GM21576 (cell line): ENCODE data around the gene PHLDB3.

Experiments
- ATAC-seq: cut with Tn5 transposase; IDR thresholded peaks from one replicate; pipeline ENCODE4 v1.9.1; 2021; ENCODE audit warnings: mild to moderate bottlenecking, moderate library complexity; ENCODE audit not compliant: unreplicated experiment

The PHLDB3 gene

DNA sequence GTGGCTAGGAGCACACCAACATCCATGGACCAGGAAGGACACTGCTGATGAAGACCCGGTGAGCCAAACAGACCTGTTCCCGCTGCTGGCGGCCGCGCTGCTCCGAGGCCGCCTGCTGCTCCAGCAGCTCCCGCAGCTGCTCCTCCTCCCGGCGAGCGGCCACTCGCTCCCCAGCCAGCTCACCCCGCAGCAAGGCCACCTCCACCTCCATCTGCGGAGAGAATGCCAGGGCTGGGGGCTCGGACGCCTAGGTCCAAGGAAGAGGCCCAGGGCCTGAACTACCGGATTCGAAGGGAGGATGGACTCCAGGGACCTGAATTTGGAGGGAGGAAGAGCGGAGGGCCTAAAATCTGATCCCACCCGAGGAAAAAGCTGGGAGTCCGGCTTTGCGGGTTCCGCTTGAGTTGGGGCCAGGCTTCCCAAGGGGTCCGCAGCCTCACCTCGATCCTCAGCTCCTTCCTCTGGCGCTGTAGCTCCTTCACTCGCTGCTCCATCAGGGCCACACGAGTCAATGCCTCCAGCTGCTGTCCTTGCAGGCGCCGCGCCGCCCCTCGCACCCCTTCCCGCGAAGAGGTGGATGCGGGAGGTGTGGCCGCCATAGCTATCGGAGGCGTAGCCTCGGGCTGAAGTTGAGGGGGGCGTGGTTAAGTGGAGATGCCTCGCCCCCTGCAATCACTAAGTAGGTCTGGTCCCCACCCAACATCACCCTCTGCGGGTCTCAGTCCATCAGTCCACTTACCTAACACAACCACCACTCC lies 2.7 kb downstream of the PHLDB3 start:
- ATAC-seq = no peak

DNA sequence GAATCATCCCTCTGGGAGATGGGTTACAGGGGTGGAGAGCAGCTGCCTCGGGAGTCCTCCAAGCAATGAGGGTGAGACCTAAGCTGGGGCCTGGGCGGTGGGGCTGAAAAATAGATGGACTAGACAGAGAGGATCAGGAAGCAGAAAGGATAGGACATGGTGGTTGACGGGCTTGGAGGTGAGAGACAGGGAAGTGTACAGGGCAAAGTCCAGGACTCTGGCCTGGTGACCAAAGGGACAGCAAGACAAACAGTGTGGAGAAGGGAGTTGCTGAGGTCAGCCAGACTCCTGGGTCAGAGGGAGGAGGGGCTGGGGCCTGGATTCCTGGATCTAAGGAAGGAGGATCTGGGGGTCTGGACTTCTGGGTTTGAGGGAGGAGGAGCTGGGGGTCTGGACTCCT lies 5.5 kb downstream of the PHLDB3 start:
- no peak for ATAC-seq

DNA sequence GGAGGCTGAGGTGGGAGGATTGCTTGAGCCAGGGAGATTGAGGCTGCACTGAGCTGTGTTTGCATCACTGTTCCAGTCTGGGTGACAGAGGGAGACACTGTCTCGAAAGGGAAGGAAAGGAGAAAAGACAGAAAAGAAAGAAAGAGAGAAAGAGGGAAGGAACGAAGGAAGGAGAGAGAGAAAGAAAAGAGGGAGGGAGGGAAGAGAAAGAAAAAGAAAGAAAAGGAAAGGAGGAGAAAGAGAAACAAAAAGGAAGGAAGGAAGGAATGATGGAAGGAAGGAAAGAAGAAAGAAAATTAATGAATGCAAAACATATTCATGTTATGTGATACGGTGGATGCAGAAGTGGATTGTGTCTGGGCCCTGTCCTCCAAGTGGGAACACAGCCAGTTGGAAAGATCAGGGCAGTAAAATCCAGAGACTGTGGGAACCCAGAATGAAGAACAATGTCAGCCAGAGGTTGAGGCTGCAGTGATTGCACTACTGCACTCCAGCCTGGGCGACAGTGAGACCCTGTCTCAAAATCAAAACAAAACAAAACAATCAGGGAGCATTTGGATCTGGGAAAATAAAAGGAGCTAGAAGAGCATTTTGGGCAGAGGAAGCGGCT lies 6.2 kb downstream of the PHLDB3 start:
- no peak for ATAC-seq

DNA sequence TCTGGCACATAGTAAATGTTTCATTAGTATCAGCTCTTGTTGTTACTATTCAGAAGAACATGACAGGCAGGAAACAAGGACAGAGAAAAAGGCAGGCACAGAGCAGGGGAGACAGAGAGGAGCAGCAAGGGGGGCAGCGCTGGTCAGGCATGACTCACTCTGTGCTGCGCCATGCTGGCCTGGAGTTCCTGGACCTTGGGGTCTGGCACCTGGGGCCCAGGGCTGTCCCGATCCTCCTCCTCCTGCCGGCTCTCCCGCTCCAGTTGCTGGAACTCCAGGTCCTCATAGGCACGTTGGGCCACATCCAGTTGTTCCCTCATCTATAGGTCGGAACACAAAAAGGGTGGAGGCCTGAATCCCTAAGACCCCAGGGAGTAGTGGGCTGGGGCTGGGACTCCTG lies 7.6 kb downstream of the PHLDB3 start:
- ATAC-seq = no peak

DNA sequence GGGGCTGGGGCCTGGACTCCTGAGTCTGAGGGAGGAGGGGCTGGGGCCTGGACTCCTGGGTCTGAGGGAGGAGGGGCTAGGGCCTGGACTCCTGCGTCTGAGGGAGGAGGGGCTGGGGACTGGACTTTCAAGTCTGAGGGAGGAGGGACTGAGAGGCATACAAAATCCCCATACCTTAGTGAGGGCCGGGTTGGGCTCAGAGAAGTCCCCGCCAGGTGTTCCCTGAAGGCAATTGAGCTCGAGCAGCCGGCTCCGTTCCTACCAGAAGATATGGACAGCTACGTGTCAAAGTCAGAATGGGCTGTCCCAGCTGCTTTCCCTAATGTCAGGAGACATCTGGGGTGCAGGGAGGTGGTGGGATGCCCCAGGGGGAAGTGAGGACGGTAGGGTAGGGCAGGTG lies 9.5 kb downstream of the PHLDB3 start:
- ATAC-seq = no peak

DNA sequence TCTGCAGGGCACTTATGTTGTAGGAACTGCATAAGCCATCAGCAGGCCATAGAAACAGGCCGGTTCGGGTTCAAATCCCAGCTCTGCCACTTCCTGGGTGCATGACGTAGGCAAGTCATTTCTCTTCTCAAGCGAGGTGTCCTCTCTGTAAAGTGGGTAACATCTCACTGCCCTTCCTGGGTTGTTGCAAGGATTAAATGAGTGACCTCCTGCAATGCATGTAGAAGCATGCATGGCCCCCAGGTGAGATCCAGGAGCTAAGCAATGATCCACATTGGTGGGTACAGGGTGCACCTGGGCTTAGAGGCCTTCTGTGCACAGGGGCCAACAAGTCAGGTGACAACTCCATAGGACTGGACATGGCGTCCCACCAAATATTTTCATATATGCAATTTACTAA lies 13.8 kb downstream of the PHLDB3 start:
- no peak for ATAC-seq

DNA sequence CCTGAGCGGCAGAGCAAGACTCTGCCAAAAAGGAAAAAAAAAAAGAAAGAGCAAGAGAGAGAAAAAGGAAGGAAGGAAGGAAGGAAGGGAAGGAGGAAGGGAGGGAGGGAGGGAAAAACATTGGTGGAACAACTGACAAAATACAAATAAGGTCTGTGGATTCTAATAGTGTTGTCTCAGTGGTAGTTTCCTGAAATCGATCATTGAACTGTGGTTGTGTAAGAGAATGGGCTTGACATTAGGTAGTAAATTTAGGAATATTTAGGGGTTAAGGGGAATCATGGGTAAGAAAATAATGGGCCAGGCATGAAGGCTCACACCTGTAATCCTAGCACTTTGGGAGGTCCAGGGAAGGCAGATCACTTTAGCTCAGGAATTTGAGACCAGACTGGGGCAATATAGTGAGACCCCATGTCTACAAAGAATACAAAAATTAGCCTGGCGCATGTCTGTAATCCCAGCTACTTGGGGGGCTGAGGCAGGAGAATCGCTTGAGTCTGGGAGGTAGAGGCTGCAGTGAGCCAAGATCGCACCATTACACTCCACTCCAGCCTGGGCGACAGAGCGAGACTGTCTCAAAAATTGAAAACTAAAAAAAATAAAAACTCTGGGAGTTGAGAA lies 14.5 kb downstream of the PHLDB3 start:
- no peak for ATAC-seq

DNA sequence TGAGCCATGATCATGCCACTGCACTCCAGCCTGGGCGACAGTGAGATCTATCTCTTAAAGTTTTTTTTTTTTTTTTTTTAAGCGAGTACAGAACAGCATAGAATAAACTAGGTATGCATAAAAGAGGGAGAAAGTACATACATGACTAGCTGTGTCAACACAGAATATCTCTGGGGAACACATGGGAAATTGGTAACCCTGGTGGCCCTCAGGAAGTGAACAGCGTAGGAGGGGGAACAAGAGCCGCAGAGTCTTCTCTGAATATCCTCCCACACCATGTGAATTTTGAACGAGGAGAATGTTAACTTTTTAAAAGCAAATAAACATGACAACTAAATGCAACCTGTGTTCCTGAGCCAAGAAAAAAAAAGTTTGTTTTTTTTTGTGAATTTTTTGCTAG lies 15.2 kb downstream of the PHLDB3 start:
- no peak for ATAC-seq

DNA sequence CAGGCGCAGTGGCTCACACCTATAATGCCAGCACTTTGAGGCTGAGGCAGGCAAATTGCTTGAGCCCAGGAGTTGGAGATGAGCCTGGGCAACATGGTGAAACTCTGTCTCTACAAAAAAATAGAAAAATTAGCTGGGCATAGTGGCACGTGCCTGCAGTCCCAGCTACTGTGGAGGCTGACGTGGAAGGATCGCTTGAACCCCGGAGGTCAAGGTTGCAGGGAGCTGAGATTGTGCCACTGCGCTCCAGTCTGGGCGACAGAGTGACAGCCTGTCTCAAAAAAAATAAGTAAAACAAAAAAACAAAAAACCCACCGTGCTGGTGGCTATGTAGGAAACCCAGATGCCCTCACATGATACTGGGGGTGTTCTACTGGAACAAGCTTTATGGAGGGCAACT lies 16.4 kb downstream of the PHLDB3 start:
- ATAC-seq = no peak

DNA sequence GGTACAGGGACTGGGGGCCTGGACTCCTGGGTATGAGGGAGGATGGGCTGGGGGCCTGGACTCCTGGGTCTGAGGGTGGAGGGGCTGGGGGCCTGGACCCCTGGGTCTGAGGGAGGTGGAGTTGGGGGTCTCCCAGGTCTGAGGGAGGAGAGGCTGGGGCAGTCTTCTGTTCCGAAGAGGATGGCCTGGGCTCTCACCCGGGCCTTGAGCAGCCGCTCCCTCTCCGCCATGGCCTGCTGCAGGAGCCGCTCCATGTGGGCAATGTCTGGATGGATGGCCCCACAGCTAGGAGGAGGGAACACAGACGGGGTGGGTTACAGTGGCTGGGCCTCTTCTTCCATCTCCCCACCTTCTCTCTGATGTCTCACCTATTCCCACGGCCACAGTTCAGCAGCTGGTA lies 18.1 kb downstream of the PHLDB3 start:
- no peak for ATAC-seq

DNA sequence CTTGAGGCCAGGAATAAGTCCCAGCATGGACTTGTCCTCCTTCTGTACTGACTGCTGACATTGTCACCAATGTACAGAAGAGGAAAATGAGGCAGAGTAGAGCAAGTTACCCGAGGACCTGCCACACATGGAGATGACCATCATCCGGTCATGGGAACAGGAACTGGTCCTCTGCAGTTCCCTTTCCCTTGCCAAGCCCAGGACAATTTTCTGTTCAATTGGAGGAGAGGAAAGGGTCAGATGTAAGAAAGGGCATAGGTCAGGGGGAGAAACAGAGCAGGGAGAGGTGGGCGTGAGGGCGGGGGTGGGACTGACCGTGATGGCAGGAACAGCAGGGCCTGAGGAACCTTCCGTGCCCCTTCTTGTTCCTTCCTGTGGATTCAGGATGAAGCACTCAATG lies 18.6 kb downstream of the PHLDB3 start:
- ATAC-seq = no peak

DNA sequence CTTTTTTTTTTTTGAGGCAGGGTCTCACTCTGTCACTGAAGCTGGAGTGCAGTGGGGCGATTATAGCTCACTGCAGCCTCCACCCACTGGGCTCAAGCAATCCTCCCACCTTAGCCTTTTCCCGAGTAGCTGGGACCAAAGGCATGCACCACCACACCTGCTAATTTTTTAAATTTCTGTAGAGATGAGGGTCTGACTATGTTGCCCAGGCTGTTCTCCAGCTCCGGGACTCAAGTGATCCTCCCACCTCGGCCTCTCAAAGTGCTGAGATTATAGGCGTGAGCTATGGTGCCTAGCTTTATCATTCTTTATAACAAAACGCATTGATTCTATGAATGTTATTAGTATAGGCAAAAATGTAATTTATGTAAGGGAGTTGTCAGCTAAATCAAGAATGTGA lies 21.3 kb downstream of the PHLDB3 start:
- ATAC-seq = no peak

DNA sequence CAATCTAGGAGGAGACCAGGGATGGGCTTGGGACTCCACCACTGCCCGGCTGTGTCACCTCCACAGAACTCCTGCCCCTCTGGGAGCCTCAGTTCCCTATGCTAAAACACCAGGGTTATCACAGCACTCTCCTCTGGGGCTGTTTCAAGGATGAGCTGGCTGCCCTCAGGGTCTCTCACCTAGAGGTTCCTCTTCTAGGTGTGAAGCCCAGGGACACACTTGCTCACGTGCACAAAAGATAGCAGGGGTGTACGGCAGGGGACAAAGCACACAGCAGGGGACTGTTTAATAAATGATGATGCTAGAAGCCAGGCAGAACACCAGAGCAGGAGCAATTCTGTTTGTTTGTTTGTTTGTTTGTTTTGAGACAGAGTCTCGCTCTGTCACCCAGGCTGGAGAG lies 22.4 kb downstream of the PHLDB3 start:
- ATAC-seq = no peak

DNA sequence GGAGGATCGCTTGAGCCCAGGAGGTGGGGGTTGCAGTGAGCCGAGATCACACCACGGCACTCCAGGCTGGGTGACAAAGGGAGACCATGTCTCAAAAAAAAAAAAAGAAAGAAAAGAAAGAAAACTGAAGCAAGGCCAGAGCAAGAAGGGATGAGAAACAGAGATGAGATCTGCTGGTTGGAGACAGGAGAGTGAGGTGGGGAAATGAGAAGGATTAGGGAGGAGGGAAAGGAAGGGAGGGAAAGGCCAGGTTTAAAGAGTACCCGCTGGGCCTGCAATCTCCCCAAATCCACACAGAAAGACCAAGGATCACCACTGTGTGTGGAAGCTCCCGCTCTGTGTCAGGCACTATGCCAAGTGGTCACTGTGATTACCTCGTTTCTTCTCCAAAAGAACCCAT lies 22.8 kb downstream of the PHLDB3 start:
- ATAC-seq = no peak

DNA sequence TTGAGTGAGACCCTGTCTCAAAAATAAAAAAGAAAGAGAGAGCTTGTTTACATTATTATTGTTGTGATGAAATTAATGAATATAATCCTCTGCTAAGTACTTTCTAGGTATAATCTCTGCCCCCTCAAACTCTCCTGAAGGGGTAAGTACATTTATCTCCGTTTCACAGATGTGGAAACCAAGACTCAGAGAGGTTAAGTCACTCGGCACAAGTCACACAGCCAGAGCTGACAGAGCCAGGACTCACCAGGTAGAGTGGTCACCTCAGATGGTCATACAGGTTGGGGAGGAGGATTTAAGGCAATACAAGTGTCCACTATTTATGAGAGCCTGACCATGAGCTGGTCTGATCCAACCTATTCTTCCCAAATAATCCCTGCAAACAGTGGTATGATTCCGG lies 24.0 kb downstream of the PHLDB3 start:
- ATAC-seq = no peak

DNA sequence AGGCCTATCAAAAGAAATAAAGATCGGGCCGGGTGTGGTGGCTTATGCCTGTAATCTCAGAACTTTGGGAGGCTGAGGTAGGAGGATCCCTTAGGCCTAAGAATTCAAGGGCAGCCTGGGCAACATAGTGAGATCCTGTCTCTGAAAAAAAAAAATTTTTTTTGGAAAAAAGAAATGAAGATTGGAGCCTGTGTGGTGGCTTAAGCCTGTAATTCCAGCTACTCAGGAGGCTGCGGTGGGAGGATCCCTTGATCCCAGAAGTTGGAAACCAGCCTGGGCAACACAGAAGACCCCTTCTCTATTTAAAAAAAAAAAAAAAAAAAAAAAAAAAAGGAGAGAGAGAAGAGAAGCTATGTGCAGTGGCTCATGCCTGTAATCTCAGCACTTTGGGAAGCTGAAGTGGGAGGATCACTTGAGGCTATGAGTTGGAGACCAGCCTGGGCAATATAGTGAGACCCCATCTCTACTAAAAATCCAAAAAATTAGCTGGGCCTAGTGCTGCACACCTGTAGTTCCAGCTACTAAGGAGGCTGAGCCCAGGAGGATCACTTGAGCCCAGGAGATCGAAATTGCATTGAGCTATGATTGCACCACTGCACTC lies 24.5 kb downstream of the PHLDB3 start:
- ATAC-seq = no peak

DNA sequence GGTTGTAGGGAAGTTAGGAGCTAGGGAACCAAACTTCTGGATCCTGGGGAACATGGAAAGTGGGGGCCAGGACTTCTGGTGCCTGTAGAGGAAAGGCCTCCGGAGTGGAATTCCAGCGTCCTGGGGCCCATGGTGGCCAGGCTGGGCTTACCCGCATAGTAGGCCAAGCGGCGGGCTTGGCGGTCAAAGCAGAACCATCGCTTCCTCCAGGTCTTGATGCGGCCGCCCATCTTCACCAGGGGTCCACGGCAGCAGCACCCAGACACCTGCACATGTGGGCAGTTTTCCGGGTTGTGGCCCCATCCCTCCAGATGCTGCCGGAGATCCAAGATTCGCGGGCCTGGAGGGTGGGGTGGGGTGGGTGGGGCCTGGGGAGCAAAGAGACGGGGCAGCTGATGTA lies 25.3 kb downstream of the PHLDB3 start:
- ATAC-seq = no peak

DNA sequence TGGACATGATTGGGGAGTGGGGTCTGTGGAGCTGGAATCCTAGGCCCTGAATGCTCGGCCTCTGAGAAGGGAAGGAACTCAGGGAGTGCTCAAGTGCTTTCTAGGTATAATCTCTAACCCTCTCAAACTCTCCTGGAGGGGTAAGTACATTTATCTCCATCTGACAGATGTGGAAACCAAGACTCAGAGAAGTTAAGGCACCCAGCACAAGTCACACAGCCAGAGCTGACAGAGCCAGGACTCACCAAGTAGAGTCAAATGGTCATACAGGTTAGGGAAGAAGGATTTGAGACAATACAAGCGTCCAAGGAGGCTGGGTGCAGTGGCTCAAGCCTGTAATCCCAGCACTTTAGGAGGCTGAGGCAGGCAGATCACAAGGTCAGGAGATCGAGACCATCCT lies 26.2 kb downstream of the PHLDB3 start:
- ATAC-seq = no peak

DNA sequence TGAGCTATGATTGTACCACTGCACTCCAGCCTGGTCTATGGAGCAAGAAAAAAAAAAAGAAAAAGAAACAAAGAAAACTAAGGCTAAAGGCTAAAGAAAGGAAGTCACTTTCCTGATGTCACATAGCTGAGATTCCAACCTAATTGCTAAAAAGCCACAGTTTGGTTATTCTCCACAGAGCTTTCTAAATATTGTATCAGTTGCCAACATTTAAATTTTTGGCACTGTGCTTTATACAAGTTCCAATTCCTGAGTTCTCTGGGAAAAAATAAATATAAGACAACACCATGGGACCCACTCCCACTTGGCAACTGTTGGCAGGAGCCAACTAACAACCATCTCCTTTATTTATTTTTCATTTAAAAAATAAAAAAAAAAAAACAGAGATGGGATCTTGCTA lies 27.9 kb downstream of the PHLDB3 start:
- ATAC-seq = no peak

DNA sequence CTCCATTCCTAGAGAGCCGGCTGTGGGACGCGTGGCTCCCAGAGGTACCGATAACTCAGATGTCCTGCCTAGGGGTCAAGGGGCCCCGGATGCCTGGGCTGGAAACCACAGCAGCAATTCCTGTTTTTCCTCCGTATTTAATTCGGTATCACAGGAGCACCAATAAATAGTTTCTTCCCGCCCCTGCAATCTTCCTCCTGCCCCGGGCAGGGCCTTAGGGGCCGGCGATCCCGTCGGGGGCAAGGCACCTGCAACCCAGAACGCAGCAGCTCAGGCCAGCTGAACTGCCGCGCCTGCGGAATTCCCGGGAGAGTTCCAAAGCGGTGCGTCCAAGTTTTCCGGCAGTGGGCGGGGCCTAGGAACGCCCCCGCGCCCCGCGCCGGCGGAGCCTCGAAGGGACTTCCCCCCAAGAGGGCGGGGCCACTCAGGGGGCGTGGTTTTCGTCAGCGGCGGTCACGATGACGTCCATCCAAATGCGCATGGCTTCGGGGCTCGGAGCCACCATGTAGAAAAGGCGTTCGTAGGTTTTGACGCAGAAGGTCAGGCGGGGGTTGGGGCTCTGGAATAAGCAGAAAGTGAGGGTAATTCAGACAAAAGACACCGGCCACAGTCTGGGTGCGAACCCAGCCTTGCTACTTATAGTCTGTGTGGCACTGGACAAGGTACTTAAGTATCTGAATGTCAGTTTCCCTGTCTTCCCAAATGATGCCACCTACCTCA lies 29.4 kb downstream of the PHLDB3 start:
- ATAC-seq = peak; percentile 77

DNA sequence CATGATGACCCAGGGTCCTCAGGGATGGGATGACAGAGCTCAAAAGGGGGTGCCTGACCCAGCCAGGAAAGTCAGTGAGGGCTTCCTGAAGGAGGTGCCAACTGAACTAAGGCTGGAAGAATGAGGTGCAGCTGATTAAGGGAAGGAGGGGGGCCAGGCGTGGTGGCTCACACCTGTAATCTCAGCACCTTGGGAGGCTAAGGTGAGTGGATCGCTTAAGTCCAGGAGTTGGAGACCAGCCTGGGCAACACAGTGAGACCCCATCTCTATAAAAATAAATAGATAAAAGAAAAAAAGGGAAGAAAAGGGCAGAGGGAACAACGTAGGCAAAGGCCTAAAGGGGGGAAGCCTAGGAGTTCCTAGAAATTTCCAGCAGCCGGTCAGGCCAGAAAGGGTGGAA lies 30.1 kb downstream of the PHLDB3 start:
- ATAC-seq = no peak
